Islet precursor cell (in vitro differentiated cells): Measurements from ENCODE around the gene SNX25.
"Not testable (repeated sequence)": the region's sequence is repeated elsewhere in the genome, so short reads cannot be mapped to it uniquely, and the experiment has no call there.

Source experiments
- DNase-seq: peaks from one replicate; pipeline ENCODE4 v3.0.0-alpha.2; 2018

Gene SNX25

GRCh38 chr4:185352202-185352601 is 142.8 kb downstream of the SNX25 start:
- no peak for DNase-seq

GRCh38 chr4:185352741-185353140 is 143.3 kb downstream of the SNX25 start:
- DNase-seq = no peak

- DNase-seq = no peak
Observed at GRCh38 chr4:185357211-185357610, 147.8 kb downstream of the SNX25 start.

- DNase-seq = no peak
Observed at GRCh38 chr4:185357733-185358440, 148.5 kb downstream of the SNX25 start.

GRCh38 chr4:185358514-185358913 is 149.1 kb downstream of the SNX25 start:
- no peak for DNase-seq

GRCh38 chr4:185358959-185359358 is 149.6 kb downstream of the SNX25 start:
- DNase-seq = no peak

GRCh38 chr4:185359767-185360446 is 150.5 kb downstream of the SNX25 start:
- no peak for DNase-seq

GRCh38 chr4:185361872-185362271 is 152.5 kb downstream of the SNX25 start:
- DNase-seq = no peak

GRCh38 chr4:185362570-185362969 is 153.2 kb downstream of the SNX25 start:
- not testable (repeated sequence) for DNase-seq

GRCh38 chr4:185363251-185363650 is 153.9 kb downstream of the SNX25 start:
- no peak for DNase-seq

- no peak for DNase-seq
Observed at GRCh38 chr4:185364886-185365285, 155.5 kb downstream of the SNX25 start.

GRCh38 chr4:185369731-185370130 is 160.3 kb downstream of the SNX25 start:
- DNase-seq = no peak

GRCh38 chr4:185370268-185370949 is 161.0 kb downstream of the SNX25 start:
- DNase-seq = no peak

GRCh38 chr4:185371702-185372101 is 162.3 kb downstream of the SNX25 start:
- no peak for DNase-seq

GRCh38 chr4:185374027-185374426 is 164.6 kb downstream of the SNX25 start:
- DNase-seq = no peak

GRCh38 chr4:185374573-185374972 is 165.2 kb downstream of the SNX25 start:
- no peak for DNase-seq

GRCh38 chr4:185378264-185378663 is 168.9 kb downstream of the SNX25 start:
- no peak for DNase-seq

GRCh38 chr4:185379326-185380295 is 170.2 kb downstream of the SNX25 start:
- DNase-seq = no peak

GRCh38 chr4:185380320-185380719 is 170.9 kb downstream of the SNX25 start:
- no peak for DNase-seq

- no peak for DNase-seq
Observed at GRCh38 chr4:185381288-185382196, 172.1 kb downstream of the SNX25 start.

GRCh38 chr4:185382754-185383153 is 173.4 kb downstream of the SNX25 start:
- no peak for DNase-seq

GRCh38 chr4:185383451-185383850 is 174.1 kb downstream of the SNX25 start:
- DNase-seq = no peak
